ENCODE data around the gene SPCS2.

Gene SPCS2

DNA sequence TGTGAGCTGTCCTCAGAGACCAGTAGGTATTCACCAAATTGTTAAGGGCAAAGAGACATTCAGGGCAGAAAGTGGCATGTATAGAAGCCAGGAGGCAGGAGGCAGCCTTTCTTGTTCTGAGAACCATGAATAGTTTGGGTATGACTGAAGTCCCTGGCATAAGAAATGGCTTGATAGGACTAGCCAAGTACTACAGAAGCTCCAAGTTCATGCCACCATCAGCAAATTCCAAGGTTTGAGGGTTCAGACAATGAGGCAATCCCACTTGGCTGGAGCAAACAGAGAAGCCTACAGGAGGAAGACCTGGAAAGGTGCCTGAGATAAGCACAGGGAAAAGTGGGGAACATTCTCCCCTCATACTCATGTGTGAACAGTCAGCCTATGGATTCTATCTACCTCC lies 25.9 kb upstream of the SPCS2 start:
- DNase-seq (ENCODE audit: low read depth), result no peak
- no peak overlapping the region for H3K4me3 ChIP-seq (ENCODE audit: low read depth, low read length)
- TF ChIP-seq MYC (IDR thresholded peaks at IDR 0.05; ENCODE audit: low read depth, low read length) (no peak), POLR2A (IDR thresholded peaks at IDR 0.05; ENCODE audit: extremely low read depth, insufficient read length) (no peak)
- TF ChIP-seq, protein P1, sequence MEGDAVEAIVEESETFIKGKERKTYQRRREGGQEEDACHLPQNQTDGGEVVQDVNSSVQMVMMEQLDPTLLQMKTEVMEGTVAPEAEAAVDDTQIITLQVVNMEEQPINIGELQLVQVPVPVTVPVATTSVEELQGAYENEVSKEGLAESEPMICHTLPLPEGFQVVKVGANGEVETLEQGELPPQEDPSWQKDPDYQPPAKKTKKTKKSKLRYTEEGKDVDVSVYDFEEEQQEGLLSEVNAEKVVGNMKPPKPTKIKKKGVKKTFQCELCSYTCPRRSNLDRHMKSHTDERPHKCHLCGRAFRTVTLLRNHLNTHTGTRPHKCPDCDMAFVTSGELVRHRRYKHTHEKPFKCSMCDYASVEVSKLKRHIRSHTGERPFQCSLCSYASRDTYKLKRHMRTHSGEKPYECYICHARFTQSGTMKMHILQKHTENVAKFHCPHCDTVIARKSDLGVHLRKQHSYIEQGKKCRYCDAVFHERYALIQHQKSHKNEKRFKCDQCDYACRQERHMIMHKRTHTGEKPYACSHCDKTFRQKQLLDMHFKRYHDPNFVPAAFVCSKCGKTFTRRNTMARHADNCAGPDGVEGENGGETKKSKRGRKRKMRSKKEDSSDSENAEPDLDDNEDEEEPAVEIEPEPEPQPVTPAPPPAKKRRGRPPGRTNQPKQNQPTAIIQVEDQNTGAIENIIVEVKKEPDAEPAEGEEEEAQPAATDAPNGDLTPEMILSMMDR (IDR thresholded peaks at IDR 0.05; ENCODE audit: low read depth, low read length), result no peak
- TF ChIP-seq, protein P2, sequence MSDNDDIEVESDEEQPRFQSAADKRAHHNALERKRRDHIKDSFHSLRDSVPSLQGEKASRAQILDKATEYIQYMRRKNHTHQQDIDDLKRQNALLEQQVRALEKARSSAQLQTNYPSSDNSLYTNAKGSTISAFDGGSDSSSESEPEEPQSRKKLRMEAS (IDR thresholded peaks at IDR 0.05; ENCODE audit: low read depth, low read length), result no peak

DNA sequence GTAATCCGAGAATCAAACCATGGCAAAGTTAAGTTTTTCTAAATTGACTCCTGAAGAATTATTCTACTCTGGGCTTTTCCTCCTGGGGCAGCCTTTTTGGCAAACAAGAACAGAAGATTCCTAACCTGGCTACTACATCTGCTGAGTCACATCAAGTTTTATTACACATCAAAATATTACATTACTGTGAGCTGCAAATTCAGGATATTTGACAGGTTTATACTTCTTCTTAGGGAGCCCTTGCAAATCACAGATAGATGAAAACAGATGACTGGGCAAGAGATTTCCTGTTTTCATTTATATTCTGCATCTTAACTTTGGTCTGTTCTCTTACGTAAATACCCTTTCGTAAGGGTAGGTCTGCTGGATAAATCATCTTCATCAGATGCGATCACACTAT lies 23.8 kb upstream of the SPCS2 start:
- H3K4me3 ChIP-seq (ENCODE audit: low read depth, low read length), result no peak overlapping the region
- DNase-seq (ENCODE audit: low read depth), result no peak
- no peak for TF ChIP-seq POLR2A (IDR thresholded peaks at IDR 0.05; ENCODE audit: extremely low read depth, insufficient read length)
- TF ChIP-seq MYC (IDR thresholded peaks at IDR 0.05; ENCODE audit: low read depth, low read length), result no peak
- TF ChIP-seq, protein P2 (IDR thresholded peaks at IDR 0.05; ENCODE audit: low read depth, low read length), result no peak
- TF ChIP-seq, protein P1 (IDR thresholded peaks at IDR 0.05; ENCODE audit: low read depth, low read length), result no peak

DNA sequence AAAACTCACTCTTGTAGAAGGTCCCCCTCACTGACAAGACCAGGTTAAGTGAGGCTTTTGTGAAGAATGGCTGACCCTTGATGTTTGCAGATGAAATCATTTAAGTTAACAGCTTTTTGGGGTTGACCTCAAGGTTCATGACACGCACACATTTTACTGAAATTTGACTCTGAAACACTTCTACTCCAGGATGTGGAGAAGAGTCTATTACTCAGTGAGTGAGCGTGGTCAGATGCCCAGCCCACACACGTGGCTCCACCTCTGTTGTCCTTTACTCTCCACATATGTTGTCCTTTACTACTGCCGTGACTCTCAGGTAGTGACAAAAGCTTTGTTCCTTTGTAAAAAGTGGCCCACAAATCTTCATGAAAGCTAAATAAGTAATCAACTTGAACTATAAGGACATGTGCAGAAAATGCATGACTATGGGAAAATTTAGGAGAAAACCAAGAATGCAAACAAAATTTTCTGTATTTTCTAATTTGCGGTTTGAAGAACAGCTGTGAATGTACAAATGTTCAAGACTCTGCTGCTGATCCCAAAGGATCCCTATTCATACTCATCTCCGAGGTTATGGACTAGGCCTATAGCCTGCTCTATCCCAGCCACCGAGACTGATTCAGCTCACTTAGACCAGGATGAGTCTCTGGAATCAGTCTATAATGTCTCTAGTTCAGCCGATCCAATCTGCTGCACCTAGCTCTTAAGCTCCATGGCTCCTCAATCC lies 22.6 kb upstream of the SPCS2 start:
- peak; percentile 49 for DNase-seq (ENCODE audit: low read depth)
- no peak overlapping the region for H3K4me3 ChIP-seq (ENCODE audit: low read depth, low read length)

DNA sequence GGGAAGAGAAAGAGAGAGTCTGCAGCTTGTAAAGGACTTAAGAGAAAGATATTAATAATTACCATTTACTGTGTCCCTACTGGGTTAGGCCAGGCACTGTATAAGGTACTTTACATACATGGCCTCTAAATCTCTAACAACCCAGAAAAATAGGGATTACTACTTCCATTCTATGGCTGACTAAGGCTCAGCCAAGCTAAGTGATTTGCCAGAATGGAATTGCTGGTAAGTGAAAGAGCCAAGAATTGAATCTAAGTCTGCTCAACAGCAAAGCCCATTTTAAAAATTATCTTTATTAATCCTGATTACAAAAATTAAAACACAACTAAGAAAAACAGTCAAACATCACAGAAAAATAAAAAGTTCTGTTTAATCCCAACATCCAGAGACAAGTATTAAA lies 21.6 kb upstream of the SPCS2 start:
- TF ChIP-seq MYC (IDR thresholded peaks at IDR 0.05; ENCODE audit: low read depth, low read length) (no peak), POLR2A (IDR thresholded peaks at IDR 0.05; ENCODE audit: extremely low read depth, insufficient read length) (no peak)
- TF ChIP-seq, protein P1 (IDR thresholded peaks at IDR 0.05; ENCODE audit: low read depth, low read length), result no peak
- TF ChIP-seq, protein P2 (IDR thresholded peaks at IDR 0.05; ENCODE audit: low read depth, low read length), result no peak
- H3K4me3 ChIP-seq (ENCODE audit: low read depth, low read length), result no peak overlapping the region
- DNase-seq (ENCODE audit: low read depth), result no peak

More for the DNA sequence above, 22.6 kb upstream of the SPCS2 start:
- TF ChIP-seq, protein P1 (IDR thresholded peaks at IDR 0.05; ENCODE audit: low read depth, low read length), result no peak
- TF ChIP-seq, protein P2 (IDR thresholded peaks at IDR 0.05; ENCODE audit: low read depth, low read length), result peak; percentile 90
- TF ChIP-seq POLR2A (IDR thresholded peaks at IDR 0.05; ENCODE audit: extremely low read depth, insufficient read length) (no peak), MYC (IDR thresholded peaks at IDR 0.05; ENCODE audit: low read depth, low read length) (peak; percentile 46; the same call in 1 of the 2 replicates)

DNA sequence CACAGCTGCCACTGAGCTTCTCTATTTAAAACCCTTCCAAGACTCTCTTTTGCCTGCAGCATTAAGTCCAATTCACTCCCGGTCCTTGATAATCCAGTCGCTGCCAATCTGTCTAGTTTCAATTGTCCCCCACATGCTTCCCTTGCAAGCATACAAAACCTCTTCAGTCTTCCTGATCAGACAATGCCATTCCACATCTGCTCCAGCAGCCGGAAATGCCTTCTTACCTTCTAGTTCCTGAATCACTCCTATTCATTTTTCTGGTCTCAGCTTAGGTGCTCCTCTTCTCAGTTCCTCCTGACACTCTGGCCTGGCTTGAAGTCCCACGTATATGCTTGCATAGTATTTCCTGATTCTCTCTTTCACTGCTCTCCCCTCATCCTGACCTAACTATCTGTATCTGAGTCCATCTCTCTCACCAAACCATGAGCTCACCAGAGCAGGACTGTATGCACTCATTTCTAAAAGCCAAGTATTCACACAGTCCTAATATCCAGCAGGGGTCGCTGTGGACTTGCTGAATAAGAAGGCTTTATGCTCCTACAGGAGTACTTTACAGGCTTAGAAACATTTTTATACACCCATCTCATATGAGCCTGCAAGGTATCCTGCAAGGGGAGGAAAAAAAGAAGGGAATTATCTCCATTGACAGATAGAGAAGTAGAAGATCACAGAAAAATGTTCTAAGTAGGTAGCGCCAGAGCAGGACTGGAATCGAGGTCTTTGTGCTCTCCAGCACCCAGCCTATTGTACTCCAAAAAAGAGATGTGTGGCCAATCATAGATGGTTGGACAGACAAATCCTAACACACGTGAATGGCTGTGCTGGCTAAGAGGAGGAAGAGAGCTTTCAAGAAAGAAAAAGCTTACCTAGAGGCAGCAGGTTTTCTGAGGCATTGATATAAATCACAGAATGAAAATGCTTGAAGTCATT lies 19.4 kb upstream of the SPCS2 start:
- TF ChIP-seq, protein P1 (IDR thresholded peaks at IDR 0.05; ENCODE audit: low read depth, low read length), result peak; percentile 91
- no peak for TF ChIP-seq MYC (IDR thresholded peaks at IDR 0.05; ENCODE audit: low read depth, low read length)

More for the DNA sequence above, 19.4 kb upstream of the SPCS2 start:
- peak; percentile 89 for DNase-seq (ENCODE audit: low read depth)
- H3K4me3 ChIP-seq (ENCODE audit: low read depth, low read length), result no peak overlapping the region

Measured in NB4 (cell line).